Measurements from ENCODE around the gene SCAPER.

SCAPER gene

GRCh38 chr15:76460871-76461270 lies 444.3 kb downstream of the SCAPER start:
- POLR2A ChIA-PET, result no interaction called here
- Histone ChIP-seq H3K4me3 (ENCODE audit: low read depth, low read length) (no peak overlapping the region), H3K36me3 (ENCODE audit: control insufficient read depth in 2 of 2, insufficient read depth in 1 of 2, low read length in 2 of 2) (no peaks in the 10 kb centered on the region), H3K4me1 (ENCODE audit: control insufficient read depth, insufficient read depth, low read length) (no peaks in the 10 kb centered on the region), H3K27ac (ENCODE audit: extremely low read depth, low read depth, low read length) (no peak overlapping the region), H3K9me3 (ENCODE audit: control insufficient read depth, insufficient read depth, low read depth, low read length) (no peaks in the 10 kb centered on the region)
- CTCF ChIA-PET, result no interaction called here
- TF ChIP-seq ZNF23 (tag by site-specific recombination; IDR thresholded peaks at IDR 0.05; ENCODE audit: borderline replicate concordance) (no peak), ZNF776 (tag by site-specific recombination; IDR thresholded peaks at IDR 0.05; ENCODE audit: borderline replicate concordance) (no peak), ZSCAN30 (tag by site-specific recombination; IDR thresholded peaks at IDR 0.05) (no peak), ZNF610 (tag by site-specific recombination; IDR thresholded peaks at IDR 0.05; ENCODE audit: borderline replicate concordance) (no peak), ZNF596 (tag by site-specific recombination; IDR thresholded peaks at IDR 0.05) (no peak), KLF16 (tag by site-specific recombination; IDR thresholded peaks at IDR 0.05) (no peak), ZNF37A (tag by site-specific recombination; IDR thresholded peaks at IDR 0.05) (no peak), ZNF529 (tag by site-specific recombination; IDR thresholded peaks at IDR 0.05; ENCODE audit: insufficient replicate concordance) (no peak), ZNF658 (tag by site-specific recombination; IDR thresholded peaks at IDR 0.05) (no peak), ZNF426 (tag by site-specific recombination; IDR thresholded peaks at IDR 0.05) (no peak), ZNF112 (tag by site-specific recombination; IDR thresholded peaks at IDR 0.05) (no peak), ZNF664 (tag by site-specific recombination; IDR thresholded peaks at IDR 0.05) (no peak), ZNF768 (tag by site-specific recombination; IDR thresholded peaks at IDR 0.05) (no peak), ZBTB6 (tag by site-specific recombination; IDR thresholded peaks at IDR 0.05) (no peak), ZBTB49 (tag by site-specific recombination; IDR thresholded peaks at IDR 0.05; ENCODE audit: low read depth) (no peak), ZNF521 (tag by site-specific recombination; IDR thresholded peaks at IDR 0.05) (no peak), ZNF513 (tag by site-specific recombination; IDR thresholded peaks at IDR 0.05) (no peak), ZNF133 (tag by site-specific recombination; IDR thresholded peaks at IDR 0.05) (no peak)
- TF ChIP-seq, protein P1, sequence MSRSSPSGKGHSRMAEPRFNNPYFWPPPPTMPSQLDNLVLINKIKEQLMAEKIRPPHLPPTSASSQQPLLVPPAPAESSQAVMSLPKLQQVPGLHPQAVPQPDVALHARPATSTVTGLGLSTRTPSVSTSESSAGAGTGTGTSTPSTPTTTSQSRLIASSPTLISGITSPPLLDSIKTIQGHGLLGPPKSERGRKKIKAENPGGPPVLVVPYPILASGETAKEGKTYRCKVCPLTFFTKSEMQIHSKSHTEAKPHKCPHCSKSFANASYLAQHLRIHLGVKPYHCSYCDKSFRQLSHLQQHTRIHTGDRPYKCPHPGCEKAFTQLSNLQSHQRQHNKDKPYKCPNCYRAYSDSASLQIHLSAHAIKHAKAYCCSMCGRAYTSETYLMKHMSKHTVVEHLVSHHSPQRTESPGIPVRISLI (tag by site-specific recombination; IDR thresholded peaks at IDR 0.05), result no peak
- TF ChIP-seq, protein P2, sequence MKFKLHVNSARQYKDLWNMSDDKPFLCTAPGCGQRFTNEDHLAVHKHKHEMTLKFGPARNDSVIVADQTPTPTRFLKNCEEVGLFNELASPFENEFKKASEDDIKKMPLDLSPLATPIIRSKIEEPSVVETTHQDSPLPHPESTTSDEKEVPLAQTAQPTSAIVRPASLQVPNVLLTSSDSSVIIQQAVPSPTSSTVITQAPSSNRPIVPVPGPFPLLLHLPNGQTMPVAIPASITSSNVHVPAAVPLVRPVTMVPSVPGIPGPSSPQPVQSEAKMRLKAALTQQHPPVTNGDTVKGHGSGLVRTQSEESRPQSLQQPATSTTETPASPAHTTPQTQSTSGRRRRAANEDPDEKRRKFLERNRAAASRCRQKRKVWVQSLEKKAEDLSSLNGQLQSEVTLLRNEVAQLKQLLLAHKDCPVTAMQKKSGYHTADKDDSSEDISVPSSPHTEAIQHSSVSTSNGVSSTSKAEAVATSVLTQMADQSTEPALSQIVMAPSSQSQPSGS (tag by site-specific recombination; IDR thresholded peaks at IDR 0.05; ENCODE audit: low read depth), result no peak

Data from HEK293 (cell line).